CD1c-positive myeloid dendritic cell (primary cell): ENCODE results near the gene PEX16.
"Not testable (repeated sequence)": the region's sequence is repeated elsewhere in the genome, so short reads cannot be mapped to it uniquely, and the experiment has no call there.

Experiments
- DNase-seq: peaks from one replicate; pipeline ENCODE4 v3.0.0-alpha.2; 2016; ENCODE audit errors: extremely low spot score

PEX16 gene

GRCh38 chr11:45918331-45918941 lies 759 bp upstream of the PEX16 start:
- DNase-seq, result peak; percentile 80

- DNase-seq, result no peak
Observed at GRCh38 chr11:45917286-45917622, 423 bp downstream of the PEX16 start.

GRCh38 chr11:45915446-45915845 lies 2.2 kb downstream of the PEX16 start:
- no peak for DNase-seq

DNA sequence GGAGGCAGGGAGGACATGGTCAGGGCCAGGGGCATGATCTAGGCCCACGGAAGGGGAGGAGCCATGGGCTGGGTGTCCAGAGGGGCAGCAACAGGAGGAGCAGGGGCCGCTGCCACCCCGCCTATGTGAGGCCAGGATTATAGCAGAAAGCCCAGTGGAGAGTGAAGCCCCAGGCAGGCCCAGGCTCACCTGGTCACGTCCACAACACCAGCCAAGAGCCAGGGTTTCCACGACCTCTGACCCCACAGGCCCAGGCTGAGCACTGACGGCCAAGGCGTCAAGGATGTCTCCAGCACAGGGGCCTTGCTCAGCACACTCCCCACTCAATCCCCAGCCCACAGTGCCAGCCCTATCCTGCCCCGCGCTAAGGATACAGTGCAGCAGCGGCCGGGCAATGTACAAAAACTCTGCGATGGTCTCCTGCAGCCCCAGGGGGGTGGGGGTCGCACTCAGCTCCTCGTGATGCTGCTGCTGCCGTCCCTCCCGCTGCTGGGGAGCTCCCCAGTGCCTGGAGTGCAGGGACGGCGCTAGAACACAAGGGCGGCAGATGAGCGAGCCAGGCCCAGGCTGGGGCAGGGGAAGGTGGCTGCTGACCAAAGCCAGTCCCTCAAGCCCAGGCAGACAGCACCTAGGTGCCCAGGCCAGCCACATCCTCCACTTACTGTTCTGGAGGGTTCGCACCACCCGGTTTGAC lies 3.6 kb downstream of the PEX16 start:
- DNase-seq, result no peak

- DNase-seq, result no peak
Observed at GRCh38 chr11:45913514-45913913, 4.2 kb downstream of the PEX16 start.

DNA sequence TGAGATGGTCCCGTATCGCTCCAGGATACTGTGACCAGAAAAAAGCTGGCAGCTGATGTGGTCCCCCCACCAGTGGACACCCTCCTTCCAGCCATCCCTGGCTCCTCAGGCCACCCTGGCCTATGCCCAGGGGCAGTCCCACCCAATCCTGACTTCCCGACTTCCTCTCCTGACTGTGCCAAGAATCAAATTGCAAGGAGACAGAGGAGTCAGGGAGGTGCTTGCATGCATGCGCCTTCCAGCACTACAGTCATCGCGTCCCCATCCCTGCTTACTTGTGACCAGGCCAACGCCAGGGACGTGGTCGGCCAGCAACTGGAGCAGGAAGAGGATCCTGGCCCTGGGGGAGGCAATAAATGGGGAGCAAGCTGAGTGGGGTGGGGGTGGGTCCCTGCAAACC lies 7.1 kb downstream of the PEX16 start:
- DNase-seq, result no peak

- DNase-seq, result no peak
Observed at GRCh38 chr11:45909594-45910475, 7.8 kb downstream of the PEX16 start.

- no peak for DNase-seq
Observed at GRCh38 chr11:45907911-45908370, 9.7 kb downstream of the PEX16 start.

DNA sequence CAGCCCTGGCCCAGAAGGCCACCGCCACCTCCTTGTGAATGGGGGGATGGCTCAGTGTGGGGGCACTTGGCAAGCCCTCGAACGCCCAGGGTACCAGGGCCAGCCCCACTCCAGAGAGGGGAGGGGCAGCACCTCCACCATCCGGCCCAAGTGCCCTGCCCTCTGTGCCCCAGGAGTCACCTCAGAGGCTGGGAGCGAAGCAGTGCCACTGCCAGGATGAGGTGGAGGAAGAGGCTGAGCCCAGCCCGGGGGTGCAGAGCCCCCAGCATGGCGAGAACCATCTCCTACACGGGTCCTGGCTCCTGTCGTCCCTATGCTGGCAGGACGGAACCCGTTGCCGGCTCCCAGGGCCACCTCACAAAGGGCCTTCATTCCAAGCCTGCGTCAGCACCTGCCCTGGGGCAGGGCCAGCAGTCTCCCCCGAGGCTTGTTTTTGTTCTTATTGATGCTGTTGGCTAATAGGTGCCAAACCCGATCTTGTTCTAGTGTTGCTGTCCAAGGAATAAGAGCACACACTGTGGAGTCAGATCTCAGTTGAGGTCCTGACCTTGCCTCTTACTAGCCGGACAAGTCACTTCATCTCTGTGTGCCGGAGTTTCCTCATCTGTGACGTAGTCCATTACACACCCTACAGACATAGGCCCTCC lies 10.6 kb downstream of the PEX16 start, which contains the start of gene FREY1:
FREY1 (minus strand) TSS at position 307 of the 647 bp plus-strand sequence; CDS start at position 281, 26 bp downstream.
- DNase-seq, result no peak

DNA sequence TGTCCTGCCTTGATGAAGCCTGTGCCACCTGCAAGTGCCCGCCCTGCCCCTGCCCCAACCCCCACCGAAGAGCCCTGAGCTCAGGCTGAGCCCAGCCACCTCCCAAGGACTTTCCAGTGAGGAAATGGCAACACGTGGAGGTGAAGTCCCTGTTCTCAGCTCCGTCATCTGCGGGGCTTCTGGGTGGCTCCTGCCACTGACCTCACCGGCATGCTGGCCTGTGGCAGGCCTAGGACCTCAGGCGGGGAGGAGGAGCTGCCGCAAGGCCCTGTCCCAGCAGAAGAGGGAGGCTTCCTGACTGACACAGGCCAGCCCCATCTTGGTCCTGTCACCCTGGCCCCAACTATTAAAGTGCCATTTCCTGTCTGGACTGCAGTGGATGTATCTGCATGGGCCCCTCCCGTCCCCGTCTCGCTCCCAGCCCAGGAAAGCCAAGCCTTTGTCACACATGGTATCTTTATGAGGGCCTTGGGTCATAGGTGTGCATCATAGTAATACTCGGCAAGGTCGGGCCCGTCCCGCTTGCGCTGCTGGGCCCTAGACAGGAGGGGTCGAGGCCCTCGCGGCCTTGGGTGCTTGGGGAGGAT lies 11.5 kb downstream of the PEX16 start:
- peak; percentile 42 for DNase-seq

DNA sequence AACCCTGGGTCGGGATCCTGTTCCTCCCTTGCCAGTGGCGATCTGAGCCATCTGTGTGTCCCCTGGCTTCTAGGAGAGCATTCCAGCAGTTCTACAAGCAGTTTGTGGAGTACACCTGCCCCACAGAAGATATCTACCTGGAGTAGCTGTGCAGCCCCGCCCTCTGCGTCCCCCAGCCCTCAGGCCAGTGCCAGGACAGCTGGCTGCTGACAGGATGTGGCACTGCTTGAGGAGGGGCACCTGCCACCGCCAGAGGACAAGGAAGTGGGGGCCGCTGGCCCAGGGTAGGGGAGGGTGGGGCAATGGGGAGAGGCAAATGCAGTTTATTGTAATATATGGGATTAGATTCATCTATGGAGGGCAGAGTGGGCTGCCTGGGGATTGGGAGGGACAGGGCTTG lies 12.1 kb downstream of the PEX16 start:
- DNase-seq, result not testable (repeated sequence)

GRCh38 chr11:45905095-45905494 lies 12.6 kb downstream of the PEX16 start:
- DNase-seq, result no peak

DNA sequence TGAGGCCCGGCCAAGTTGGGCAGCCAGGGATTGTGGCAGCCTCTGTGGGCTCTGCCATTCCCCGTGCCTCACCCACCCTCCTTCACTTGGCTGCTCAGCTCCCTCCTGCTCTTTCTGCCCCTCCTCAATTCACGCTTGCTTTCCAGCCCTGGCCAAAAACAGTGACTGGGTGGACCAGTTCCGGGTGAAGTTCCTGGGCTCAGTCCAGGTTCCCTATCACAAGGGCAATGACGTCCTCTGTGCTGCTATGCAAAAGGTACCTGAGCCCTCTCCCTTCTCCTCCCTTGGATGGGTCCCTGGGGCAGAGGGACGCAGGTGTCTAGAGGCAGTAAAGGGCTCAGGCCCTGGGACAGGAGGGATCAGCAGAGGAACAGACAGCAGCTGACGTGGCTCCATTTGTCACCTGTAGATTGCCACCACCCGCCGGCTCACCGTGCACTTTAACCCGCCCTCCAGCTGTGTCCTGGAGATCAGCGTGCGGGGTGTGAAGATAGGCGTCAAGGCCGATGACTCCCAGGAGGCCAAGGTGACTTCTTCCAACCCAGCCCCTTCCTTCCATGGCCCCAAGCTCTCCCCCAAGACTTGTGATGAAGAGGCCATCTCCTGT lies 13.3 kb downstream of the PEX16 start:
- DNase-seq, result no peak

- no peak for DNase-seq
Observed at GRCh38 chr11:45902452-45903380, 15.0 kb downstream of the PEX16 start.

GRCh38 chr11:45901626-45902025 lies 16.1 kb downstream of the PEX16 start:
- no peak for DNase-seq

- DNase-seq, result no peak
Observed at GRCh38 chr11:45900916-45901617, 16.6 kb downstream of the PEX16 start.

DNA sequence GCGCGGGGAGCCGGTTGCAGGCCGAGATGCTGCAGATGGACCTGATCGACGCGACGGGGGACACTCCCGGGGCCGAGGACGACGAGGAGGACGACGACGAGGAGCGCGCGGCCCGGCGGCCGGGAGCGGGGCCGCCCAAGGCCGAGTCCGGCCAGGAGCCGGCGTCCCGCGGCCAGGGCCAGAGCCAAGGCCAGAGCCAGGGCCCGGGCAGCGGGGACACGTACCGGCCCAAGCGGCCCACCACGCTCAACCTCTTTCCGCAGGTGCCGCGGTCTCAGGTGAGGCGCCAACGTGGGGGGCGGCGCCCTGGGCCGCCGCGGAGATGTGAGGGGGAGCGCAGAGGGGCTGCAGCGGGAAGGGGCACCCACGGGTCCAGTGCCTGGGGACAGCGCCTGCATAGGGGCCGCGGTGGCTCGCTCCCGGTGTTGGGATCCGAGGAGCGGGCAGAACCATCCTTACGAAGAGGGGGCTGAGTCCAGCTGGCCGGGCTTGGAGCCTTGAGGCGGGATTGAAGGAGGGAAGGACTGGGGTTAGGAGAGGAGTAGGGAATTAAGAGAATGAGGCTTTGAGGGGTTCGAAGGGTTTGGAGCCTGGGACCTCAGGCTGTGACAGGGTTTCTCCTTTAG lies 17.4 kb downstream of the PEX16 start:
- DNase-seq, result not testable (repeated sequence)

DNA sequence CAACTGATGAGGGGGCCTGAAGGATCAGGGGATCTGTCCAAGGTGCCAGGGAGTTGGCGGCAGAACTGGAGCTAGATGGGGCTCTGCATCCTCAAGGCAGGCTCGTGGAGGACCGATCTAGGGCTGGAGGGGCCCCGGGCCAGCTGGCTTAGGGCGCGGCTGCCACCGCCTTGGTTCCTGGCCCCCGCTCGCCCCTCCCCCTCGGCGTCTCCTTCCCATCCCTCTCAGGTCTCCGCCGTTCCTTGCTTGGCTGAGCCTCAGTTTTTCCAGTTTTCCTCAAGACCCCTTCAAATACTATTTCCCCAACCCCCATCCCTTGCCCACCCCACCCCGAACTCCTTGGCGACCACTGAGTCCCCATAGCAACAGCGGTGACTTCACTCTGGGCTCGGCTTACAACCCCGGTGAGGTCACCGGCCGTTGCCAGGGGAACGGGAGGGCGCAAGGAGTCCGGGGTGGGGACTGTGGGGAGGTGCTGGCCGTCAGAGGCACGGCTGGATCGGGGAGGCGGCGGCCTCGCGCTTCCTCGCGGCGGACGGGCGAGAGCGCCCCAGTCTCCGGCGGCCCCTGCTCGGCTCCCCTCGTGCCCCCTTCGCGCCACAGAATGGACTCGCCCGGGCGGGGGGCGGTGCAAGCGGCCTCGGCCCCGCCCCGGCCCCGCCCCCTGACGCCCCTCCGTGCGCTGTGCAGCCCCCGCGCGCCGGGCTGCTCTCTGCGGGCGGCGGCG lies 18.1 kb downstream of the PEX16 start:
- peak; percentile 76 for DNase-seq
